Loucy (cell line): ENCODE data around the gene CABP2.

ENCODE experiments used
- H2AFZ ChIP-seq: fragments of 200-600 bp; sonication (generic); 2 replicates; pipeline ENCODE4 v1.6.0; 2016; ENCODE audit warnings: antibody characterized with exemption, mild to moderate bottlenecking, low read length, moderate library complexity
- H3F3A ChIP-seq: fragments of 200-600 bp; 2 replicates; pipeline ENCODE4 v1.6.0; 2016; ENCODE audit warnings: antibody characterized with exemption, low read depth, mild to moderate bottlenecking
- H3K27me3 ChIP-seq: fragments of 200-600 bp; sonication (generic); 2 replicates; pipeline ENCODE4 v1.6.1; 2014; ENCODE audit warnings: low read length, mild to moderate bottlenecking; ENCODE audit not compliant: insufficient read depth, poor library complexity, severe bottlenecking
- H3K36me3 ChIP-seq: fragments of 200-600 bp; sonication (generic); 2 replicates; pipeline ENCODE4 v1.6.1; 2016; ENCODE audit warnings: low read length; ENCODE audit not compliant: insufficient read depth
- H3K4me1 ChIP-seq: fragments of 200-600 bp; sonication (generic); 2 replicates; pipeline ENCODE4 v1.5.1; 2014; ENCODE audit warnings: low read length, mild to moderate bottlenecking; ENCODE audit not compliant: insufficient read depth, poor library complexity, severe bottlenecking
- H3K4me2 ChIP-seq: fragments of 200-600 bp; sonication (generic); 2 replicates; pipeline ENCODE4 v1.6.0; 2014; ENCODE audit warnings: antibody characterized with exemption, low read length, low read depth, mild to moderate bottlenecking; ENCODE audit not compliant: poor library complexity, severe bottlenecking
- H3K4me3 ChIP-seq: fragments of 200-600 bp; sonication (generic); 2 replicates; pipeline ENCODE4 v1.5.1; 2014; ENCODE audit warnings: low read length, mild to moderate bottlenecking, mixed read lengths; ENCODE audit not compliant: poor library complexity, severe bottlenecking
- H3K79me2 ChIP-seq: fragments of 200-600 bp; sonication (generic); 2 replicates; pipeline ENCODE4 v1.6.1; 2014; ENCODE audit warnings: low read length; ENCODE audit not compliant: insufficient read depth
- H3K9ac ChIP-seq: fragments of 200-600 bp; sonication (generic); 2 replicates; pipeline ENCODE4 v1.6.0; 2014; ENCODE audit warnings: mild to moderate bottlenecking, low read depth, low read length, moderate library complexity; ENCODE audit not compliant: poor library complexity, severe bottlenecking
- H3K9me2 ChIP-seq: fragments of 200-600 bp; sonication (generic); replicated peaks from 2 replicates; pipeline ENCODE4 v1.6.1; 2016; ENCODE audit warnings: low read depth, low read length, mixed read lengths
- H3K9me3 ChIP-seq: fragments of 200-600 bp; sonication (generic); 2 replicates; pipeline ENCODE4 v1.6.1; 2014; ENCODE audit warnings: mild to moderate bottlenecking, antibody characterized with exemption, low read length, low read depth; ENCODE audit not compliant: insufficient read depth
- H4K20me1 ChIP-seq: fragments of 200-600 bp; sonication (generic); 2 replicates; pipeline ENCODE4 v1.6.0; 2014; ENCODE audit warnings: antibody characterized with exemption, low read length, mild to moderate bottlenecking; ENCODE audit not compliant: insufficient read depth, poor library complexity, severe bottlenecking
- EZH2phosphoT487 ChIP-seq: fragments of 200-600 bp; IDR thresholded peaks from 2 replicates; pipeline ENCODE4 v1.6.1; 2018; ENCODE audit warnings: antibody characterized with exemption, mild to moderate bottlenecking, moderate library complexity, borderline replicate concordance
- TF ChIP-seq, protein P1 (sequence below): fragments of 200-600 bp; sonication (generic); conservative IDR thresholded peaks from 2 replicates; pipeline ENCODE4 v1.5.1; 2014; ENCODE audit warnings: mild to moderate bottlenecking, antibody characterized with exemption, low read length

CABP2 gene

DNA sequence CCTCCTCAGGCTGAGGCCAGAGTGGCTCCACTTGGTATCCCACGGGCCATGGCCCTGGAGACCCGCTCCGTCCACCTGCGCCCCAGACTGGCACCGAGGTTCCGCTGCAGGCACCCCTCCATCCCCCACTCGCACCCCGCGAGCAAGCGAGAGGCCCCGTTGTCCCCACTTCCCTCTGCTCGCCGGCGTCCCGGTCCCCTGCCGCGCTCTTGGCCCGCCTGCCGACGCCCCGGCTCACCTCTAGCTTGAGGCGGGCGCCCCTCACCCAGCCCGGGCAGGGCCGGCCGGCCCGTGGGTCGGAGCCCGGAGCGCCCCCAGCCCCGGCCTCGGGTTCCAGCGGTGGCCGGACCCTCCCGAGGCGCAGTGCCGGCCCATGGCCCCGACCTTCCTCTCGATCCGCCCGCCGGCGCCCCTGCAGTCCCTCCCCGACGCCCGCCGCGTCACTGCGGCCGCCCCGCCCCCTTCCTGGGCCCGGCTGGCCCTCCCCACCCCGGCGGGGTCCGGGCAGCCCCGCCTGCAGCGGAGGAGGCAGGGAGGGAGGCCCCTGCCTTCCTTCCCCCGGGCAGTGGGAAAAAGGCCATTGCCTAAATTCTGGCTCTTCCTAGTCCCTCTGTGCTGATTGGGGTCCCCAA is 18.2 kb downstream of the CABP2 start, which contains the start of gene PITPNM1:
TSS of gene PITPNM1 (minus strand) at position 414 of the 632 bp plus-strand sequence. CDS start 1,183 bp downstream, outside the sequence.
- Histone ChIP-seq H3K27me3 (no peaks in the 10 kb centered on the region), H3K9ac (peak within 1 kb of the TSS; percentile 80), H3K9me2 (no peaks in the 10 kb centered on the region)

DNA sequence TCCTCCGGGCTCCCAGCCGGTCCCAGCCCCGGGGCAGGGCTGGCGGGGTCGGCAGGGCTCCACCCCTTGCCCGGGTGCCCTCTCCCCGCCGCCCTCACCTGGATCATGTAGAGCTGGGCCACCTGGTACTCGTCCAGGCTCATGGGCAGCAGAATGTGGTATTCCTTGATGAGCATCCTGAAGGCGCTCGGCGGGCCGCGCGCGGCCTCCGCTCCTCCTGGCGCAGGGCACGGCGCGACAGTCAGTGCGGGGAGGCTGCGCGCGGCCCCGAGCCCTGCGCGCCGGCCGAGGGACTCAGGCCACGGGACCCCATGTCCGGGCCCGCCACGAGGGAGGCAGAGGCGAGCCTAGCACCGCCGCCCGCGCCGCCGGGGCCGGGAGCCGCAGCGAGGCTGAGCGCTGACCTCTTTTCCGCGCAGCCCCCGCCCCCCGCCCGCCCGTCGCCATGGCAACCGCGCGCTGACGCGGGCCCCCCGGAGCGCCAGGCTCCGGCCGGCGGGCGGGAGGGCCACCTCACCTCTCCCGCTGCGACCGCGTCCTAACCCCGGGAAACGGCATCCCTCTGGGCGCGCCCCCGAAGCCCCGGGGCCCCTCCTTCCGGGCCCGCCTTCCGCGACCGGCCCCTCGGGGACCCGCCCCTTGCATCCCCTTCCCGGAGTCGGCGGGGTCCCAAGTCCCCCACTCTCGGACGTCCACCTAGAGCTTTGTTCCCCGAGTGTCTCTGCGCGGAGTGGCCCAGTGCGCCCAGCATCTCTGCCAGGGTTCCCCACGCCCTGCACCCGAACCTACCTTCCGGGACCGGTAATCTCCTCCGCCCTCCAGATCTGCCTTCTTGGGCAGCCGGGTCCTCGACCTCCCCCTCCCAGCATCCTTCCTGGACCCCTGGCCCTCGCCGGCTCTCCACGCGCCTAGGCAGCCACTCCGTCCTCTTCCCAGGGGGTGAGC is 19.0 kb downstream of the CABP2 start:
- no peaks in the 10 kb centered on the region for H3K9me2 ChIP-seq
- peaks cover 4% of the 10 kb centered on the region; the same call in 1 of the 2 replicates for H3K36me3 ChIP-seq
- peaks cover 31% of the 10 kb centered on the region for H4K20me1 ChIP-seq
- peak overlapping the region; percentile 34; the same call in 1 of the 2 replicates for H2AFZ ChIP-seq
- peaks cover 50% of the 10 kb centered on the region for H3K4me1 ChIP-seq
- no peaks in the 10 kb centered on the region for H3K27me3 ChIP-seq
- H3K9ac ChIP-seq: peak overlapping the region; percentile 80
- H3K4me3 ChIP-seq: peak overlapping the region; percentile 95
- TF ChIP-seq, protein P1, sequence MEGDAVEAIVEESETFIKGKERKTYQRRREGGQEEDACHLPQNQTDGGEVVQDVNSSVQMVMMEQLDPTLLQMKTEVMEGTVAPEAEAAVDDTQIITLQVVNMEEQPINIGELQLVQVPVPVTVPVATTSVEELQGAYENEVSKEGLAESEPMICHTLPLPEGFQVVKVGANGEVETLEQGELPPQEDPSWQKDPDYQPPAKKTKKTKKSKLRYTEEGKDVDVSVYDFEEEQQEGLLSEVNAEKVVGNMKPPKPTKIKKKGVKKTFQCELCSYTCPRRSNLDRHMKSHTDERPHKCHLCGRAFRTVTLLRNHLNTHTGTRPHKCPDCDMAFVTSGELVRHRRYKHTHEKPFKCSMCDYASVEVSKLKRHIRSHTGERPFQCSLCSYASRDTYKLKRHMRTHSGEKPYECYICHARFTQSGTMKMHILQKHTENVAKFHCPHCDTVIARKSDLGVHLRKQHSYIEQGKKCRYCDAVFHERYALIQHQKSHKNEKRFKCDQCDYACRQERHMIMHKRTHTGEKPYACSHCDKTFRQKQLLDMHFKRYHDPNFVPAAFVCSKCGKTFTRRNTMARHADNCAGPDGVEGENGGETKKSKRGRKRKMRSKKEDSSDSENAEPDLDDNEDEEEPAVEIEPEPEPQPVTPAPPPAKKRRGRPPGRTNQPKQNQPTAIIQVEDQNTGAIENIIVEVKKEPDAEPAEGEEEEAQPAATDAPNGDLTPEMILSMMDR: no peak
- TF ChIP-seq EZH2phosphoT487: no peak
- H3K79me2 ChIP-seq: peaks cover 38% of the 10 kb centered on the region
- H3K4me2 ChIP-seq: peak overlapping the region; percentile 98
- peaks cover 6% of the 10 kb centered on the region for H3F3A ChIP-seq
- H3K9me3 ChIP-seq: no peaks in the 10 kb centered on the region

More for the DNA sequence above, 18.2 kb downstream of the CABP2 start, which contains the start of gene PITPNM1:
- no peak for TF ChIP-seq EZH2phosphoT487
- TF ChIP-seq, protein P1: no peak
- Histone ChIP-seq H3K36me3 (peaks cover 4% of the 10 kb centered on the region; the same call in 1 of the 2 replicates), H3K4me2 (peak within 1 kb of the TSS; percentile 98), H3K4me3 (peak within 1 kb of the TSS; percentile 95), H2AFZ (peak within 1 kb of the TSS; percentile 34; the same call in 1 of the 2 replicates), H3K9me3 (no peaks in the 10 kb centered on the region), H4K20me1 (peaks cover 31% of the 10 kb centered on the region), H3K4me1 (peaks cover 48% of the 10 kb centered on the region), H3K79me2 (peaks cover 38% of the 10 kb centered on the region), H3F3A (peaks cover 6% of the 10 kb centered on the region)

DNA sequence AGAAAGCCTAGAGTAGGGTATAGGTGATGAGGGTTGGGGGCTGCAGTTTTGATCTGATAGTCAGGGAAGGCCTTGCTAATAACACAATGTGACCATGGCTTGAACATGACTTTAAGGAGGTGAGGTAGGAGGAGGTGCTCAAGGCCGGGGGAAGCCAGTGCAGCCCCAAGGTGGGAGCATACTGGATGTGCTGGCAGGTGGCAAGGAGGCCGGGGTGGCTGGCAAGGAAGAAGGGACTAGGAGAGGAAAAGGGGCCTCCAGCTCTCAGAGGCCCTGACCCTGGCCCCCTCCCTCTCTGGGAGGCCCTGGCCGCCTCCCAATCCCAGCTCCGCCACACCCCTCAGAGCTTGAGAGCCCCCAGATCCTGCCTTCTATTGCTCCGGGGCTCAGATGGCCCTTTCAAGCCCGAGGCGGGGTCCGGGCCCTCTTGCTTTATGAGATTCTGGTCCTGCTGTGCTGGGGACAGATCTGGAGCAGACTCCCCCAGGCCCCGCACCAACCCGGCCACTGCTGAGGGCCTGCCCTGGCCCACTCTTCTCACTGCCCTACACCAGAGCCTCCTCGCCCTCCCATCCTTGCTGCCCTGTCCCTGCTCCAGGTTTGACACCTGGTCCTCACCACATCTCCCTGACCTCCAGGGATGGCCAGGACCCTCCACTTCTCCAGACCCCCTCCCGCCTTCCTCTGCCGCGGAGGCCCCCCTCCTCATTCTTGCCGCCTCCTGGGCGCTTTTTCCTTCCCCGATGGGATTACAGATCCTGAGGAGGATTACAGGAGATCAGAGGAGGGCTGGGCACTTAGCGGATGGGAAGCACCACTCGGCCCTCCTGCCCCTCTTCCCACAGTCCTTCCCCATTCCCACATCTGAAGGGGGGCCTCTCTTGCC is 19.9 kb downstream of the CABP2 start:
- no peaks in the 10 kb centered on the region for H3K9me3 ChIP-seq
- peak overlapping the region; percentile 61 for H3K9ac ChIP-seq
- no peaks in the 10 kb centered on the region for H3K9me2 ChIP-seq
- H3K4me2 ChIP-seq: peak overlapping the region; percentile 98
- peaks cover 38% of the 10 kb centered on the region for H3K79me2 ChIP-seq
- peaks cover 6% of the 10 kb centered on the region for H3F3A ChIP-seq
- no peak for TF ChIP-seq EZH2phosphoT487
- TF ChIP-seq, protein P1: no peak
- peaks cover 4% of the 10 kb centered on the region; the same call in 1 of the 2 replicates for H3K36me3 ChIP-seq
- H4K20me1 ChIP-seq: peaks cover 31% of the 10 kb centered on the region
- no peaks in the 10 kb centered on the region for H3K27me3 ChIP-seq
- H3K4me1 ChIP-seq: peaks cover 44% of the 10 kb centered on the region
- no peak overlapping the region for H2AFZ ChIP-seq
- peak overlapping the region; percentile 95 for H3K4me3 ChIP-seq
